ENCODE results near the gene EFNB2.

GRCh38 chr13:106555631-106556328 is 20.3 kb upstream of the EFNB2 start:
- TF ChIP-seq POLR2A (IDR thresholded peaks at IDR 0.05; ENCODE audit: extremely low read depth, insufficient read length), result no peak
- TF ChIP-seq CTCF (IDR thresholded peaks at IDR 0.05; ENCODE audit: low read depth, low read length), result no peak
- no peak for TF ChIP-seq MYC (IDR thresholded peaks at IDR 0.05; ENCODE audit: low read depth, low read length)
- no peak for TF ChIP-seq MAX (IDR thresholded peaks at IDR 0.05; ENCODE audit: low read depth, low read length)

Data from NB4 (cell line).